K562 (cell line): ENCODE data around the gene C2. TPM values are rescaled to one million over a fixed set of nuclear protein-coding genes. Genes with fewer than 3 reads are reported as not detected.
A peak's percentile ranks its signal among the peaks of the same experiment; 100 is the strongest.

Experiments
- CBX3 ChIP-seq, 2 experiments: IDR thresholded peaks; 1 replicate in 1 of 2; 2 replicates in 1 of 2; pipeline ENCODE4 v1.6.1; 2012; ENCODE audit warnings: inconsistent platforms in 2 of 2, low read length in 2 of 2, borderline replicate concordance in 1 of 2, control low read depth in 1 of 2
- DACH1 ChIP-seq: fragments of 450-650 bp; IDR thresholded peaks from 2 replicates; pipeline ENCODE4 v1.6.1; 2018; ENCODE audit not compliant: partially characterized antibody
- ETV5 ChIP-seq: sonication (generic); formaldehyde crosslinking; IDR thresholded peaks from 2 replicates; pipeline ENCODE4 v1.4.0; 2020; ENCODE audit warnings: low read depth, mild to moderate bottlenecking, missing genetic modification reagents
- GTF2A2 ChIP-seq: IDR thresholded peaks from 2 replicates; pipeline ENCODE4 v1.6.1; 2016; ENCODE audit warnings: mild to moderate bottlenecking, missing genetic modification characterization, missing compliant biosample characterization
- JUND ChIP-seq, 2 experiments: IDR thresholded peaks; 2 replicates in 1 of 2; 3 replicates in 1 of 2; pipeline ENCODE4 v1.6.1; 2011; ENCODE audit warnings: borderline replicate concordance in 2 of 2, low read depth in 2 of 2, low read length in 2 of 2, improper control_type of control experiment in 1 of 2, missing biosample characterization in 1 of 2, missing genetic modification characterization in 1 of 2, missing genetic modification reagents in 1 of 2
- KDM5B ChIP-seq: fragments of 200-600 bp; sonication (generic); IDR thresholded peaks from 2 replicates; pipeline ENCODE4 v1.6.1; 2012; ENCODE audit warnings: low read depth, mild to moderate bottlenecking, moderate library complexity, low read length, control low read depth, inconsistent platforms; ENCODE audit not compliant: insufficient replicate concordance
- MCM2 ChIP-seq: fragments of 450-650 bp; IDR thresholded peaks from 2 replicates; pipeline ENCODE4 v1.6.1; 2017; ENCODE audit warnings: low read depth, mild to moderate bottlenecking
- MLLT1 ChIP-seq, 2 experiments: fragments of 450-650 bp; IDR thresholded peaks; 2 replicates each; pipeline ENCODE4 v1.6.1; 2016
- RB1 ChIP-seq: fragments of 450-650 bp; IDR thresholded peaks from 2 replicates; pipeline ENCODE4 v1.6.1; 2017; ENCODE audit warnings: low read depth, mild to moderate bottlenecking
- SMARCA4 ChIP-seq: fragments of 450-650 bp; IDR thresholded peaks from 2 replicates; pipeline ENCODE4 v1.6.1; 2016
- STAG1 ChIP-seq: sonication (generic); formaldehyde crosslinking; IDR thresholded peaks from 2 replicates; pipeline ENCODE4 v1.5.0; 2020; ENCODE audit warnings: missing genetic modification reagents, borderline replicate concordance
- ZKSCAN8 ChIP-seq: fragments of 200-800 bp; sonication (Bioruptor generic); IDR thresholded peaks from 2 replicates; pipeline ENCODE4 v1.6.1; 2016; ENCODE audit warnings: missing genetic modification characterization, missing compliant biosample characterization
- ZNF395 ChIP-seq: fragments of 200-800 bp; sonication (Bioruptor generic); IDR thresholded peaks from 2 replicates; pipeline ENCODE4 v1.6.1; 2017; ENCODE audit warnings: missing genetic modification characterization, missing compliant biosample characterization
- ZNF589 ChIP-seq: fragments of 200-800 bp; sonication (Bioruptor generic); IDR thresholded peaks from 2 replicates; pipeline ENCODE4 v1.6.1; 2016; ENCODE audit warnings: low read depth, missing genetic modification characterization, missing compliant biosample characterization
- ZNF695 ChIP-seq: fragments of 450-650 bp; formaldehyde crosslinking; IDR thresholded peaks from 2 replicates; pipeline ENCODE4 v1.4.0; 2020; ENCODE audit warnings: mild to moderate bottlenecking, moderate library complexity
- polyA plus RNA-seq, 8 experiments: library from polyadenylated mRNA; depleted of rRNA in 4 of 8; stranded (reverse) in 5 of 8; unstranded in 3 of 8; fragments of >200 nt; fragmentation: Nextera tagmentation in 2 of 8; fragmentation: Illumina TruSeq in 1 of 8; extraction: Ambion mirVana in 2 of 8; extraction: Trizol in 1 of 8; gene quantifications; 2 replicates each; pipeline versions ENCODE4 v1.2.1 to v1.2.3, GENCODE V29; 2011 to 2014; ENCODE audit warnings: inconsistent platforms in 1 of 8, missing spikeins in 1 of 8
- total RNA-seq, 7 experiments: library from RNA; depleted of rRNA in 6 of 7; stranded (reverse); fragments of >200 nt in 6 of 7; fragmentation: Illumina TruSeq in 2 of 7; extraction: Trizol in 2 of 7; gene quantifications; 2 replicates each; pipeline versions ENCODE4 v1.2.1 to v1.2.3, GENCODE V29; 2011 to 2021; ENCODE audit warnings: low replicate concordance in 1 of 7
- TF ChIP-seq, protein P1 (sequence below): fragments of 250-450 bp; sonication (Bioruptor Pico); IDR thresholded peaks from 2 replicates; pipeline ENCODE4 v1.4.0; 2020; ENCODE audit warnings: borderline replicate concordance

The C2 gene
- total and polyA plus RNA-seq, 9 of the 15 experiments (the other 6 are each of a cell fraction or from before 2014, with no cell fraction given): 0.05 to 1.1 (median 0.39) TPM; not detected in 1

DNA sequence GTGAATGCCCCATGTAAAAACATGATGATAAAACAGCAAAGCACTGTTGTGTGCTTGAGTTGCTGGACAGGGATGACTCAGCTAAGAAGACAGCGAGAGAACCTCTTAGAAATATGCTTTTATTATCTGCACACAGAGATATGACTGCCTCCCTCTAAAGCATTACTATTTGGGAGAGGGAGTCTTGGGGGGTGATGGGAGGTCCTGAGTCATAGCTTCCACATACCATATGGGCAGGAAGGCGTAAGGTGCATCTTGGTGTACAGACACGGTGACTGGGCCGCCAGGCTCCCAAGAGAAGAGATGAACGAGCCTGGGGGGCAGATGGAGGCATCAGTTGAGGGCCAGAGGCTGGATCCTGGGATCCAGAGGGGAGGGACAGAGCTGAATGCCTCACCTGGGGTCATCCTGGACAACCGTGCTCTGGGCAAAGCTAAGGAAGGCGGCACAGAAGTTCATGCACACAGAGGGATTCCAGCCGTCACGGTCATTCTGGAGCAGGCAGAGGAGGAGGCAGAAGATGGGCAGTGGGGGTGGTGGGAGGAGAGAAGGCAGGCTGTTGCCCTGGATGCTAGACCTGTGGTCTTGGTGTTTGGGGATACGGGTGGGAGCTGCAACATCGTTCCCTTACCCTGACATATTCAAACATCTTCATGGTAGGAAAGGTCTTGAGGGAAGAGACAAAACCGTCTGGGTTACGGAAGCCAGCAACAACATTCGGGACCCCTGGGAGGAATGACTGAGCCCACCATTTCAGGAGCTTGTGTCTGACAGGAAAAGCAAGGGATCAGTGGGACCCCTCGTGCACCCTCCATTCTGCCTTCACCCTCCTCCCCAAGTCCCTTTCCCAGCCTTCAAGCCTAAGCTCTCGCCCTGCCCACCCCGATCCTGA is 42.4 kb downstream of the C2 start (continued):
- peak in 1 of 2 experiments; percentile 26; a peak in 1 of 4 replicates for TF ChIP-seq MLLT1 (IDR thresholded peaks at IDR 0.05)
- no peak for TF ChIP-seq MCM2
- 0 out of 3 replicates have a peak, but pooled peaks of 1 of the 2 experiments have one; percentile 19 for TF ChIP-seq CBX3 (IDR thresholded peaks at IDR 0.05; ENCODE audit: borderline replicate concordance in 1 of 2, low read length in 2 of 2)
- no peak for TF ChIP-seq ETV5
- TF ChIP-seq DACH1: no peak
- TF ChIP-seq, protein P1, sequence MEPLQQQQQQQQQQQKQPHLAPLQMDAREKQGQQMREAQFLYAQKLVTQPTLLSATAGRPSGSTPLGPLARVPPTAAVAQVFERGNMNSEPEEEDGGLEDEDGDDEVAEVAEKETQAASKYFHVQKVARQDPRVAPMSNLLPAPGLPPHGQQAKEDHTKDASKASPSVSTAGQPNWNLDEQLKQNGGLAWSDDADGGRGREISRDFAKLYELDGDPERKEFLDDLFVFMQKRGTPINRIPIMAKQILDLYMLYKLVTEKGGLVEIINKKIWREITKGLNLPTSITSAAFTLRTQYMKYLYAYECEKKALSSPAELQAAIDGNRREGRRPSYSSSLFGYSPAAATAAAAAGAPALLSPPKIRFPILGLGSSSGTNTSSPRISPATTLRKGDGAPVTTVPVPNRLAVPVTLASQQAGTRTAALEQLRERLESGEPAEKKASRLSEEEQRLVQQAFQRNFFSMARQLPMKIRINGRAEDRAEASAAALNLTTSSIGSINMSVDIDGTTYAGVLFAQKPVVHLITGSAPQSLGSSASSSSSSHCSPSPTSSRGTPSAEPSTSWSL (CRISPR knock-in tag): 0 out of 2 replicates have a peak, but pooled peaks have one; percentile 68
- TF ChIP-seq STAG1 (CRISPR knock-in tag): no peak
- TF ChIP-seq ZNF589 (CRISPR knock-in tag): no peak
- TF ChIP-seq RB1: no peak
- TF ChIP-seq ZNF695 (CRISPR knock-in tag): no peak
- TF ChIP-seq JUND (IDR thresholded peaks at IDR 0.05; ENCODE audit: borderline replicate concordance, low read depth, low read length): peak; percentile 92
- TF ChIP-seq JUND (tag; IDR thresholded peaks at IDR 0.05; ENCODE audit: borderline replicate concordance, low read depth, low read length): peak; percentile 92; the same call in 2 of the 3 replicates
- 0 out of 2 replicates have a peak, but pooled peaks have one; percentile 25 for TF ChIP-seq ZNF395
- TF ChIP-seq KDM5B: peak; percentile 4
- TF ChIP-seq ZKSCAN8 (CRISPR knock-in tag): no peak
- no peak for TF ChIP-seq GTF2A2 (tag)
- peak; percentile 85 for TF ChIP-seq SMARCA4
